WTC11 (cell line): ENCODE results near the gene CGB7. TPM values are rescaled to one million over a fixed set of nuclear protein-coding genes. Genes with fewer than 3 reads are reported as not detected.
"Not testable (repeated sequence)": the region's sequence is repeated elsewhere in the genome, so short reads cannot be mapped to it uniquely, and the experiment has no call there.

Experiments used
- ATAC-seq: fragments of 200-7000 bp; cut with Tn5 transposase; 2 replicates; pipeline ENCODE4 v1.10.0; 2021; ENCODE audit warnings: mild to moderate bottlenecking, moderate library complexity
- CTCF ChIA-PET: fragments of 300-600 bp; sonication (Branson Sonifier 250); formaldehyde crosslinking; loops from one replicate; lab custom pipeline; 2021; ENCODE audit warnings: antibody characterized with exemption; lab: Charles Lee
- POLR2A ChIA-PET: fragments of 350-600 bp; sonication (Branson Sonifier 250); formaldehyde crosslinking; loops from one replicate; lab custom pipeline; 2021; ENCODE audit warnings: antibody characterized with exemption; lab: Charles Lee
- DNase-seq: peaks from one replicate; pipeline ENCODE4 v3.0.0; 2021; ENCODE audit warnings: low spot score
- H3K27ac Mint-ChIP-seq: 2 replicates; pipeline ENCODE4 v1.8.0; 2021; ENCODE audit warnings: mixed read lengths
- H3K27me3 Mint-ChIP-seq: 2 replicates; pipeline ENCODE4 v1.8.0; 2021; ENCODE audit warnings: low read depth, mild to moderate bottlenecking, moderate library complexity, mixed read lengths
- H3K36me3 Mint-ChIP-seq: 2 replicates; pipeline ENCODE4 v1.8.0; 2021; ENCODE audit warnings: mixed read lengths
- H3K4me1 Mint-ChIP-seq: 2 replicates; pipeline ENCODE4 v1.8.0; 2022; ENCODE audit warnings: mixed read lengths
- H3K4me3 Mint-ChIP-seq: 2 replicates; pipeline ENCODE4 v1.8.0; 2021; ENCODE audit warnings: mild to moderate bottlenecking, moderate library complexity, mixed read lengths
- H3K9me3 Mint-ChIP-seq: 2 replicates; pipeline ENCODE4 v1.8.0; 2021; ENCODE audit warnings: mixed read lengths
- ARID4B ChIP-seq: sonication (generic); formaldehyde crosslinking; IDR thresholded peaks from 2 replicates; pipeline ENCODE4 v1.8.0; 2023; ENCODE audit warnings: missing genetic modification reagents, mild to moderate bottlenecking, borderline replicate concordance
- ATF1 ChIP-seq: sonication (generic); formaldehyde crosslinking; IDR thresholded peaks from 2 replicates; pipeline ENCODE4 v1.8.1; 2023; ENCODE audit warnings: mild to moderate bottlenecking, moderate library complexity, missing genetic modification reagents
- ATF2 ChIP-seq: sonication (generic); formaldehyde crosslinking; IDR thresholded peaks from 2 replicates; pipeline ENCODE4 v1.8.1; 2022; ENCODE audit warnings: low read depth, missing genetic modification reagents, borderline replicate concordance
- CREM ChIP-seq: sonication (generic); formaldehyde crosslinking; IDR thresholded peaks from 2 replicates; pipeline ENCODE4 v1.8.1; 2022; ENCODE audit warnings: mild to moderate bottlenecking, missing genetic modification reagents, moderate library complexity
- EMX1 ChIP-seq: fragments of 250-450 bp; sonication (Bioruptor Pico); IDR thresholded peaks from 2 replicates; pipeline ENCODE4 v1.8.0; 2021; ENCODE audit warnings: mild to moderate bottlenecking
- GABPB1 ChIP-seq: sonication (generic); formaldehyde crosslinking; IDR thresholded peaks from 2 replicates; pipeline ENCODE4 v1.8.1; 2023; ENCODE audit warnings: mild to moderate bottlenecking, missing genetic modification reagents
- NFATC4 ChIP-seq: fragments of 250-450 bp; sonication (Bioruptor Pico); IDR thresholded peaks from 2 replicates; pipeline ENCODE4 v1.9.0; 2021; ENCODE audit warnings: mild to moderate bottlenecking
- PRRX2 ChIP-seq: fragments of 250-450 bp; sonication (Bioruptor Pico); IDR thresholded peaks from 2 replicates; pipeline ENCODE4 v1.8.0; 2021; ENCODE audit warnings: mild to moderate bottlenecking
- RELA ChIP-seq: sonication (generic); formaldehyde crosslinking; IDR thresholded peaks from 2 replicates; pipeline ENCODE4 v1.8.1; 2022; ENCODE audit warnings: missing genetic modification reagents, mild to moderate bottlenecking, borderline replicate concordance
- TCF7 ChIP-seq: sonication (generic); formaldehyde crosslinking; IDR thresholded peaks from 2 replicates; pipeline ENCODE4 v1.8.0; 2022; ENCODE audit warnings: mild to moderate bottlenecking, low read depth, missing genetic modification reagents, moderate library complexity
- TP53 ChIP-seq: sonication (generic); formaldehyde crosslinking; IDR thresholded peaks from 2 replicates; pipeline ENCODE4 v1.8.1; 2023; ENCODE audit warnings: mild to moderate bottlenecking, missing genetic modification reagents
- ZNF138 ChIP-seq: sonication (generic); formaldehyde crosslinking; conservative IDR thresholded peaks from 2 replicates; pipeline ENCODE4 v1.8.1; 2022; ENCODE audit warnings: mild to moderate bottlenecking, moderate library complexity, missing genetic modification reagents
- ZNF219 ChIP-seq: sonication (generic); formaldehyde crosslinking; IDR thresholded peaks from 2 replicates; pipeline ENCODE4 v1.8.0; 2023; ENCODE audit warnings: missing genetic modification reagents, mild to moderate bottlenecking, borderline replicate concordance
- ZNF512 ChIP-seq: sonication (generic); formaldehyde crosslinking; IDR thresholded peaks from 2 replicates; pipeline ENCODE4 v1.8.1; 2022; ENCODE audit warnings: missing genetic modification reagents, borderline replicate concordance
- total RNA-seq: library from RNA; stranded (reverse); gene quantifications from 3 replicates; pipeline ENCODE4 v1.2.3, GENCODE V29; 2021
- TF ChIP-seq, protein P1 (sequence below): sonication (generic); formaldehyde crosslinking; IDR thresholded peaks from 2 replicates; pipeline ENCODE4 v1.8.1; 2022; ENCODE audit warnings: mild to moderate bottlenecking, missing genetic modification reagents, moderate library complexity, borderline replicate concordance
- TF ChIP-seq, protein P2 (sequence below): sonication (generic); formaldehyde crosslinking; IDR thresholded peaks from 2 replicates; pipeline ENCODE4 v1.8.1; 2023; ENCODE audit warnings: mild to moderate bottlenecking, missing genetic modification reagents, moderate library complexity
- TF ChIP-seq, protein P3 (sequence below): sonication (generic); formaldehyde crosslinking; IDR thresholded peaks from 2 replicates; pipeline ENCODE4 v1.8.1; 2023; ENCODE audit warnings: mild to moderate bottlenecking, missing genetic modification reagents

The CGB7 gene
- total RNA-seq, 1 experiment from 2014 or later: 1.6 TPM

DNA sequence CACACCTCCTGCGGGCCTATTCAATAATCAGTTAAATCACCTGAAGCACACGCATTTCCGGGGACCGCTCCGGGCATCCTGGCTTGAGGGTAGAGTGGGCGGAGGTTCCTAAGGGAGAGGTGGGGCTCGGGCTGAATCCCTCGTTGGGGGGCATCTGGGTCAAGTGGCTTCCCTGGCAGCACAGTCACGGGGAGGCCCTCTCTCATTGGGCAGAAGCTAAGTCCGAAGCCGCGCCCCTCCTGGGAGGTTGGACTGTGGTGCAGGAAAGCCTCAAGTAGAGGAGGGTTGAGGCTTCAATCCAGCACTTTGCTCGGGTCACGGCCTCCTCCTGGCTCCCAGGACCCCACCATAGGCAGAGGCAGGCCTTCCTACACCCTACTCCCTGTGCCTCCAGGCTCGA lies 14.0 kb downstream of the CGB7 start, which contains the start of gene CGB5:
Gene CGB5, plus strand, starts transcription at position 301 of the 400 bp plus-strand sequence. CDS start 362 bp downstream, outside the sequence.
- CTCF ChIA-PET: not testable (repeated sequence)

GRCh38 chr19:49042666-49043065 lies 14.9 kb downstream of the CGB7 start:
- H3K4me3 Mint-ChIP-seq, ATAC-seq, H3K27ac Mint-ChIP-seq, H3K4me1 Mint-ChIP-seq, H3K36me3 Mint-ChIP-seq, CTCF ChIA-PET, POLR2A ChIA-PET, H3K9me3 Mint-ChIP-seq, DNase-seq, H3K27me3 Mint-ChIP-seq: not testable (repeated sequence)

More for the DNA sequence above, 14.0 kb downstream of the CGB7 start, which contains the start of gene CGB5:
- H3K4me1 Mint-ChIP-seq, DNase-seq, H3K4me3 Mint-ChIP-seq, POLR2A ChIA-PET, H3K36me3 Mint-ChIP-seq, H3K9me3 Mint-ChIP-seq, H3K27me3 Mint-ChIP-seq, ATAC-seq, H3K27ac Mint-ChIP-seq: not testable (repeated sequence)

DNA sequence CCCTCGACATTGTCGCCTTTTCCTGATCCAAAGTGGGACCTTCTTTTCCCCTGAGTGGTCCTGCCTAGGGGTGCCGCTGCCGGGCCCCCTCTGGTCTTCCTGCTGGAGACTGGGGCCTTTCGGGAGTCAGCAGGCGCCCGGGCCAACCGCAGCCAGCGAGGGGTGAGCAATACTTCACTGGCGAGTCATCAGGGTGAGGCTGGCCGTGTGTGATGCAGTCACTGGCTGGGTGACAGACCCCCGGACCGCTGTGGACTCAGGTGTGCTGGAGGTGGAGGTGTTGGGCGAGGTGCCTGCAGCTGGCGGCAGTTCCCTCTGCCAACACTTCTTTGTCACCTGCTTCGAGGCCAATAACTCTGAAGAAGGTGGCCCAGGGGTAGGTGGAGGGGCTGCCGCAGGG lies 15.4 kb downstream of the CGB7 start:
- no peak overlapping the region for H3K4me3 Mint-ChIP-seq
- no peak overlapping the region for H3K27ac Mint-ChIP-seq
- no peaks in the 10 kb centered on the region for H3K36me3 Mint-ChIP-seq
- ATAC-seq: no peak
- H3K9me3 Mint-ChIP-seq: no peaks in the 10 kb centered on the region
- no peaks in the 10 kb centered on the region for H3K4me1 Mint-ChIP-seq
- ChIA-PET CTCF (no interaction called here), POLR2A (no interaction called here)
- TF ChIP-seq NFATC4 (CRISPR knock-in tag) (no peak), ATF1 (CRISPR knock-in tag) (no peak), ZNF138 (no peak), ATF2 (no peak), PRRX2 (CRISPR knock-in tag) (no peak), RELA (CRISPR knock-in tag) (no peak), TCF7 (CRISPR knock-in tag) (no peak), ZNF219 (CRISPR knock-in tag) (no peak), EMX1 (CRISPR knock-in tag) (no peak), CREM (no peak), TP53 (CRISPR knock-in tag) (no peak), ZNF512 (no peak), ARID4B (CRISPR knock-in tag) (no peak), GABPB1 (CRISPR knock-in tag) (no peak)
- TF ChIP-seq, protein P1, sequence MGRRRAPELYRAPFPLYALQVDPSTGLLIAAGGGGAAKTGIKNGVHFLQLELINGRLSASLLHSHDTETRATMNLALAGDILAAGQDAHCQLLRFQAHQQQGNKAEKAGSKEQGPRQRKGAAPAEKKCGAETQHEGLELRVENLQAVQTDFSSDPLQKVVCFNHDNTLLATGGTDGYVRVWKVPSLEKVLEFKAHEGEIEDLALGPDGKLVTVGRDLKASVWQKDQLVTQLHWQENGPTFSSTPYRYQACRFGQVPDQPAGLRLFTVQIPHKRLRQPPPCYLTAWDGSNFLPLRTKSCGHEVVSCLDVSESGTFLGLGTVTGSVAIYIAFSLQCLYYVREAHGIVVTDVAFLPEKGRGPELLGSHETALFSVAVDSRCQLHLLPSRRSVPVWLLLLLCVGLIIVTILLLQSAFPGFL (CRISPR knock-in tag): no peak
- TF ChIP-seq, protein P2, sequence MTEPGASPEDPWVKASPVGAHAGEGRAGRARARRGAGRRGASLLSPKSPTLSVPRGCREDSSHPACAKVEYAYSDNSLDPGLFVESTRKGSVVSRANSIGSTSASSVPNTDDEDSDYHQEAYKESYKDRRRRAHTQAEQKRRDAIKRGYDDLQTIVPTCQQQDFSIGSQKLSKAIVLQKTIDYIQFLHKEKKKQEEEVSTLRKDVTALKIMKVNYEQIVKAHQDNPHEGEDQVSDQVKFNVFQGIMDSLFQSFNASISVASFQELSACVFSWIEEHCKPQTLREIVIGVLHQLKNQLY (CRISPR knock-in tag): no peak
- TF ChIP-seq, protein P3, sequence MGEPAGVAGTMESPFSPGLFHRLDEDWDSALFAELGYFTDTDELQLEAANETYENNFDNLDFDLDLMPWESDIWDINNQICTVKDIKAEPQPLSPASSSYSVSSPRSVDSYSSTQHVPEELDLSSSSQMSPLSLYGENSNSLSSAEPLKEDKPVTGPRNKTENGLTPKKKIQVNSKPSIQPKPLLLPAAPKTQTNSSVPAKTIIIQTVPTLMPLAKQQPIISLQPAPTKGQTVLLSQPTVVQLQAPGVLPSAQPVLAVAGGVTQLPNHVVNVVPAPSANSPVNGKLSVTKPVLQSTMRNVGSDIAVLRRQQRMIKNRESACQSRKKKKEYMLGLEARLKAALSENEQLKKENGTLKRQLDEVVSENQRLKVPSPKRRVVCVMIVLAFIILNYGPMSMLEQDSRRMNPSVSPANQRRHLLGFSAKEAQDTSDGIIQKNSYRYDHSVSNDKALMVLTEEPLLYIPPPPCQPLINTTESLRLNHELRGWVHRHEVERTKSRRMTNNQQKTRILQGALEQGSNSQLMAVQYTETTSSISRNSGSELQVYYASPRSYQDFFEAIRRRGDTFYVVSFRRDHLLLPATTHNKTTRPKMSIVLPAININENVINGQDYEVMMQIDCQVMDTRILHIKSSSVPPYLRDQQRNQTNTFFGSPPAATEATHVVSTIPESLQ (CRISPR knock-in tag): no peak
- H3K27me3 Mint-ChIP-seq: peaks cover 10% of the 10 kb centered on the region
- DNase-seq: no peak

GRCh38 chr19:49039736-49040135 lies 17.8 kb downstream of the CGB7 start:
- peaks cover 13% of the 10 kb centered on the region for H3K27me3 Mint-ChIP-seq
- ChIA-PET CTCF (interaction anchor here (0.7 to 0.9 kb wide), 2 partner anchors 58 to 171 kb away, joined by 3 to 4 read pairs; no protein-coding TSS in a partner anchor), POLR2A (interaction anchor here (0.6 kb wide), 1 partner anchor 497 kb away, joined by 3 read pairs; no protein-coding TSS in a partner anchor)
- not testable (repeated sequence) for H3K9me3 Mint-ChIP-seq, ATAC-seq, H3K4me1 Mint-ChIP-seq, H3K4me3 Mint-ChIP-seq, H3K36me3 Mint-ChIP-seq, H3K27ac Mint-ChIP-seq, DNase-seq
